Stimulated activated CD4-positive, alpha-beta T cell treated with anti-CD3 and anti-CD28 coated beads, Interleukin-2, amount 100 ng/mL, for 24 hours (primary cell): Measurements from ENCODE around the gene TMEM132D.

Experiments
- DNase-seq, 2 donors: peaks; one replicate each; pipeline ENCODE4 v3.0.0-alpha.2; 2020

Gene TMEM132D

GRCh38 chr12:129530517-129530916, 373.3 kb downstream of the TMEM132D start:
- DNase-seq, result no peak

- no peak for DNase-seq
Observed at GRCh38 chr12:129527506-129527905, 376.3 kb downstream of the TMEM132D start.

DNA sequence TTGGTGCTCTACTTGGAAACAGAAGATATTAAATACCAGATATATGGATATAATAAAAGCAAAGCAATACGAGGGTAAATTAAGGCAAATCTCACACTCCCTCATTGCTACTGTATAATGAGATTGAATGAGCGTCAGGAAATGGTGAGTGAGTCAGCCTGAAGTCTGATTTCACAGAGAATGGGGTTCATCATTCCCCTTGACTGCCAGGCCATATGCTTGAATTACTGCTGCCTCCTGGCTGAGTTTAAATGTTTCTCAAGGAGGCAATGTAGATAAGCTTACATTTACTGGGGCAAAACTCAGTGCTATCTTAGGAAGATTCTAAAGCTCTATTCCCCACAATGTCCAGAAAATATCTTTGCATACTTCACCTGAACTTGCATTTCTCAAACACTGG, 380.2 kb downstream of the TMEM132D start:
- no peak for DNase-seq

DNA sequence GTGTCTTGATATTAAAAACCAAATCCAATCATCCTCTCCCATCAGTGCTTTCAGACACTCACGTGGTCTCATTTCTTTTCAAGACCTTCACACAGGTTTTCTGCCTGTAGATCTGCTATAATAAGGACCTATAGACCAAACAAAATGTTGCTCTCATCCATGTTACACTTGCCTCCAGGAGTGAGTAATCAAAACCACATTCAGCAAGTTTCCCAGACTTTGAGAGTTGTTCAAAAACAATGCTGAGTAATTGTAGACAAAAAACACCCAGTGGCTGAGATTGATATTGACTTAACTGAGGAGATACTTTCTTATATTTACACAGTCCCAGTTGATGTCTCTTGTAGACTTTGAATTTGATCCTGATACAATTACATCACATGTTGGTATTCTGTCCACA, 383.1 kb downstream of the TMEM132D start:
- no peak for DNase-seq

DNA sequence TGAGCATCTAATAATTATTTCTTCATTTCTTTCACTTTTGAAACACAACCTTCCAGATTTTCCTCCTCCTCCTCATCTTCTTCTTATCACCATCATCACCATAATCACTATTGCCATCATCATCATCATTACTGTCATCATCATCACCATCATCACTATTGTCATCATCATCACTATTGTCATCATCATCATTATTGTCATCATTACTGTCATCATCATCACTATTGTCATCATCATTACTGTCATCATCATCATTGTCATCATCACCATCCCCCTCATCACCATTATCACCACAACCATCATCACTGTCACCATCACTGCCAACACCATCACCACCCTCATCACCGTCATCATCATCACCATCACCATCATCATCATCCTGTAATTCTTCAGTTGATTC, 400.0 kb downstream of the TMEM132D start:
- no peak for DNase-seq

DNA sequence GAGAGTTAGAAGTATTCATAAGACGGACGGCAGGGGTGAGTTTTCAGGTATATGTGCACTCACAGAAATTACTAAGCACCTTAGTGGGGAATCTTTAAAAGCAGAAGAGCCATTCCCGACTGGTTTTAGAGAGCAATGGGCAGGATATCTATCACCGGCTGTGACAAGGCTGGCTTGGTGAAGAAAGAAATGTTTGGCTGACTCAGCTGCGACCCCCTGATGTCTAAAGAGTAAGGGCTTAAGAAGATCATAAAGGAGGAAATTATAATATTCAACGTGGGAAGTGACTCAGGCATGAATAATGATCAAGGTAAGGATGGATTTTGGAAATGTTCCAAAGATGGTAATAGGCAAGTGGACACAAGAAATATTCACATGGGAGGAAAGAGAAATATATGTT, 407.6 kb downstream of the TMEM132D start:
- no peak for DNase-seq

- no peak for DNase-seq
Observed at GRCh38 chr12:129494766-129495165, 409.1 kb downstream of the TMEM132D start.

DNA sequence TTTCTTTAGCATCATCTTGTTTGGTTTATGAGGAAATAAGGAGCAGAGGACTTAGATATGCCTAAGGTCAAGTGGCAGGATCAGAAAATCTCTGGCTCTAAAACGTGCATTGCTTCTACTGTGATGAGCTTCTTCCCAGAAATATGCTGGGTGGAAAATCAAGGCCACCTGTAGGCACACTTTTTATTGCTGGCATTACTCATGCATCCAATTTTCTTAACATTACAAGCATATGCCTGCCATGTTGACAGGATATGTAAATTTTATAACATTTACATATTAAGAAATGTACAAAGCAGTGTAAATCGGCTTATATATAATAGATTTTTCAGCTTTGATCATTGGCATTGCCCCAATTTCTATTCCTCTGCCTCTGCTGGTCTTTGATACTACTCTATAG, 409.6 kb downstream of the TMEM132D start:
- DNase-seq, result no peak

GRCh38 chr12:129489100-129489676, 414.6 kb downstream of the TMEM132D start:
- no peak for DNase-seq

DNA sequence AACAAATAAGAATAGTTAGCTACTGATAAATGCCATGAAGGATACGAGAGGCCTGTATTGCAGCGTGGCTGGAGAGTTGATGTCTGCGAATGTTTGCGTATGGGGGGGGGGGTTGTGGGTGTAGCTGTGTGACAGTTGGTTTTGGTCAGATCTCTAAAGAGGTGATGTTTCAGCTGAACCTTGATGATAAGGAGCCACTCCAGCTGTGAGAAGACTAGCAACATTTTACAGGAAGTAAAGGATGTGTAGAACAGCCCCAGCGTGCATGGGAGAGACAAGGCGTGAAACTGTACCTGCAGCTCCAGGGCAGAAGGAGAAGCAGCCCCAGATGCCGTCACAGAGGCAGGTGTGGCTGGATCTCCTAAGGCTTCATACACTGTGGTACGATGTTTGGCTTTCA, 416.9 kb downstream of the TMEM132D start:
- DNase-seq, result no peak

DNA sequence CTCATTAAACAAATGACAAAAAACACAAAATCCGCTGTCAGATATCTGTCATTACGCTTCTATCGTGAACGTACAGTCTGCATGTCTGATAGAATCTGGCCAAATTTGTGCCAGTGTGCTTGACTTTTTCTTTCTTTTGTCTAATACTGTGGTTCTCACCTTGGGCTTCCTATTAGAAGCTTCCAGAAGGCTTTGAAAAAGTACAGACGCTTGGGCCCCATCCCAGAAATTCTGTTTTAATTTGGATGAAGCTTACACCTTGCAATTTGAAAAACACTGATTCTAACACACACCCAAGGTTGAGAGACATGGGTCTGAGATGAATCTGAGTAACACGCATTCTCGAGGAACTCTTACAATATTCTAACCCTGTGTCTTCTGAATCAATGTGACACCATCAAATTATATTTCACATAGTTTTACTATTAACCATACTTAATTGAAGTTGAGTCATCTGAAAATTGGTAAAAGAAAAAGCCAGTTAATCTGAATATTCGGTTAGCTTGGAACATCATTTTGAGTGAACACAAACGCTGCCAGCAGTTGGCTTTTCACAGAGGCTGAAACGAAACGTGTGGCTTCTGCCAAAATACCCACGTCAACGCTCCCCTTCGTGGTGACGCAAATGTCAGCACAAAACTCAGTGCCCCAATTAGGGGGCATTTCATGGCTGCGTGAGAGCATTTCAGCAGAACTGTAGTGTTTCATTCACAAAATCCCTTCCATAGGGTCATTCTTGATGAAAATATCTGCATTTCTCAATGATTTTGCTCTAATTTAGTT, 420.5 kb downstream of the TMEM132D start:
- DNase-seq, result no peak

- no peak for DNase-seq
Observed at GRCh38 chr12:129481921-129482320, 421.9 kb downstream of the TMEM132D start.

DNA sequence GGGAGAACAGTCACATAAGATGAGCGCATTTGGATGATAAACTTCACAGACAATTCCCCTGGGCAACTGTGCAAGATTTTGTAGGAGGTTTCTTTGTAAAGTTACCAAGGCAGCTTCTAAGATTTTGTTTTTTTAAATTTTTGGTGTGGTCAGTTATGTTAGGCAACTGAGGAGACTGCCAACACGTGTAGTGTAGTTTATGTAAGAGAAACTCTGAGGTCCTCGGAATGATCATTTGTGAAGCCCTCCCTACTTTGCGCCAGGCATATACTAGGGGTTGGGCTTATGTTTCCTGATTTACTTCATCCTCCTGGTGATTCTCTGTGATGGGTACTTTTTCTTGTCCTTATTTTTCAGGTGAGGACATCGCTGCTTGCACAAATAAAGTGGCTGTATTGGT, 433.6 kb downstream of the TMEM132D start:
- no peak for DNase-seq

DNA sequence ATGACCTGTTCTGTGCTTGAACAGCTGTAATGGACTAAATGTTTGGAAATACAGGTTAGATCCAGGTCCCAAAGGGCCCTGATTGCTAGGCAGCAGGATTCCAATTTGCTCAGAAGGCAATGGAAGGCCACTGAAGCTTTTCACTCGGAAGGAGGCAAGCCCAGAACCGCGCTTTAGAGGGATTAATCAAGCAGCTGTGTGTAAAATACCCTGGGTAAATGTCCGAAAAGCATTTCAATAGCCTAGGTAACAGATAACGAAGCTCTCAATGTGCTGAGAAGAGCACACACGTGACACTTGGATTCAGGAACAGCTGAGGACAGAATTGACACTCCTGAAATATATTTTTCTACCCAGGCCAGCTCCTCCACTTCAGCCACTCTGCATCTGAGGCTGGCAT, 436.1 kb downstream of the TMEM132D start:
- no peak for DNase-seq

- no peak for DNase-seq
Observed at GRCh38 chr12:129467289-129467688, 436.5 kb downstream of the TMEM132D start.

GRCh38 chr12:129466499-129466898, 437.3 kb downstream of the TMEM132D start:
- DNase-seq, result no peak

- no peak for DNase-seq
Observed at GRCh38 chr12:129459886-129460285, 443.9 kb downstream of the TMEM132D start.

DNA sequence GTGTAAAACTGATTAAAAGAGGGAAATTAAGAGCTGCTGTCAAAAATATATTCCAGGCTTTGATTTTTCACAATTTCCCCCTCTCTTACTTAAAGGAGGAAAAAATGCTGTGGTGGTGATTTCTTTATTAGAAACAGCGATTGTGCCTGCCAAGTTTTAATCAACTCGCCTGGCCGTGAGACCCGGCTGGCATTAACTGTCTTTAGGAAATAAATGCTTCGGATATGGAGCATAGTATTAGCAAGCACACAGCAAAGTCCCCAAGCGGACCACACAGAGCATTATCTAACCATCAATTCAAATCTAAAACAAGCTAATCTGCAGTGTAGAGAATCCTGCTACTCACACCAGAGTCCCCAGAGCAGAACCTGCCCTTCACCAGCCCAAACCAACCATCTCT, 457.1 kb downstream of the TMEM132D start:
- DNase-seq, result no peak

DNA sequence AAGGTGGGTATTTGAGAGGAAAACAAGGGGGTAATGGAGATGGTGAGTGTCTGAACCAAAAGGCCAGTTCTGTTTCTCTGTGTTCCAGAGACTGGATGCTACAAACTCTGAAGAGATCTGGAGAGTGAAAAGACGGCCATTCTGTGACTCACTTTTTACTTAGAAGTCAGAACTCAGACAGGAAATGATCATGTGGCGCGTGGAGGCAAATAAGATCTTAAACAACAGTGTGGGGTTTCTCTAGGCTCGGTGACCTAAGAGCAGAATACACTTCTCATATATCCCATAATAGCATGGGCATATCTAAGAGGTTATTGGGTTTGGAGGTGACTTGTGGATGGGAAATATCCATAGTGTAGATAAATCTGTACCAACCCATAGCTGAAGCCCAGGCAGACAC, 463.5 kb downstream of the TMEM132D start:
- DNase-seq, result no peak

GRCh38 chr12:129434790-129435189, 469.0 kb downstream of the TMEM132D start:
- DNase-seq, result no peak

GRCh38 chr12:129428240-129428936, 475.4 kb downstream of the TMEM132D start:
- no peak for DNase-seq

- no peak for DNase-seq
Observed at GRCh38 chr12:129423041-129423580, 480.7 kb downstream of the TMEM132D start.

DNA sequence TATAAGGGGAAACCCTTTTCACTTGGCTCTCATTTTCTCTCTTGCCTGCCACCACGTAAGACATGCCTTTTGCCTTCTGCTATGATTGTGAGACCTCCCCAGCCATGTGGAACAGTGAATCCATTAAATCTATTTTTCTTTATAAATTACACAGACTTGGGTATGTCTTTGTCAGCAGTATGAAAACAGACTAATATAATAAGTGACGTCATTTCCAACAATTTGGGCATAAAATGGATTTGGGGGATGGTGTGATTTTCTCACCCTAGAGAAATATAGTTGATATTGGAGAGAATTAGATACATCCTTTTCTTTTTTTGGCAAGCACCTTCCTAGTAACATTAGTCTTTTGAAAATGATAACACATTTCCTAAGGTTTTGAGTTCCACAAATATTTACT, 490.5 kb downstream of the TMEM132D start:
- no peak for DNase-seq

DNA sequence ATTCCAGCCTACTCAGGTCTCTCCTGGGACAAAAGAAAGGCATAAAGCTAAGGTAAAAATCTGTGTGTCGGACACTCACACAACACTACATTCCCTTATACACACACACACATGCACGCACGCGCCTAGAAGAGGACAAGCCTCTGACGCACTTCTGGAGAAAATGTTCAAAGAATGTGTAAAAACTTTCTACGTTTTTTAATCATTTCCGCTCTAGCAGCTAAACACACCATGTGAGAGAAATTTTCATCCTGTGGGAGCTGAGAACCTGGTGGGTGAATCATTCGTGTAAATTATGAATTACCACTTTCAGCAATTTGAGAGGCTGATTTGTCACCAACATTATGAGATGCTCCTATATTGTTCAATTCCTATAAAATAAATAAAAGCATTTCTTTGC, 494.5 kb downstream of the TMEM132D start:
- no peak for DNase-seq
